Karpas-422 (cell line): Measurements from ENCODE around the gene GPX2. TPM values are rescaled to one million over a fixed set of nuclear protein-coding genes. Genes with fewer than 3 reads are reported as not detected.

Source experiments
- DNase-seq: peaks from one replicate; pipeline ENCODE4 v3.0.0-alpha.2; 2015
- H2AFZ ChIP-seq: fragments of 200-600 bp; sonication (generic); 2 replicates; pipeline ENCODE4 v1.6.1; 2014; ENCODE audit warnings: antibody characterized with exemption, low read length, mixed read lengths
- H3K27ac ChIP-seq: fragments of 200-600 bp; sonication (generic); 2 replicates; pipeline ENCODE4 v1.5.1; 2014; ENCODE audit warnings: mild to moderate bottlenecking, low read length, moderate library complexity
- H3K27me3 ChIP-seq: fragments of 200-600 bp; sonication (generic); 2 replicates; pipeline ENCODE4 v1.6.1; 2014; ENCODE audit warnings: low read length, mixed read lengths
- H3K36me3 ChIP-seq: fragments of 200-600 bp; sonication (generic); 2 replicates; pipeline ENCODE4 v1.6.1; 2014; ENCODE audit warnings: low read length, mixed read lengths; ENCODE audit not compliant: insufficient read depth
- H3K4me1 ChIP-seq: fragments of 200-600 bp; sonication (generic); 2 replicates; pipeline ENCODE4 v1.6.1; 2014; ENCODE audit warnings: mild to moderate bottlenecking, low read length, mixed read lengths
- H3K4me2 ChIP-seq: fragments of 200-600 bp; sonication (generic); 2 replicates; pipeline ENCODE4 v1.6.1; 2014; ENCODE audit warnings: low read length, low read depth, mild to moderate bottlenecking; ENCODE audit not compliant: poor library complexity, severe bottlenecking
- H3K4me3 ChIP-seq: fragments of 200-600 bp; sonication (generic); 2 replicates; pipeline ENCODE4 v1.5.1; 2014; ENCODE audit warnings: mild to moderate bottlenecking, antibody characterized with exemption, low read length, mixed read lengths
- H3K79me2 ChIP-seq: fragments of 200-600 bp; sonication (generic); 2 replicates; pipeline ENCODE4 v1.6.1; 2014; ENCODE audit warnings: mild to moderate bottlenecking, low read length, mixed read lengths
- H3K9ac ChIP-seq: fragments of 200-600 bp; sonication (generic); 2 replicates; pipeline ENCODE4 v1.6.0; 2014; ENCODE audit warnings: low read length
- H3K9me2 ChIP-seq: fragments of 200-600 bp; sonication (generic), shearing (Covaris generic); replicated peaks from 2 replicates; pipeline ENCODE4 v1.6.0; 2014; ENCODE audit warnings: mild to moderate bottlenecking, low read length, moderate library complexity; ENCODE audit not compliant: insufficient read depth
- H3K9me3 ChIP-seq: fragments of 300-700, 200-600 bp; sonication (generic); 2 replicates; pipeline ENCODE4 v1.6.1; 2014; ENCODE audit warnings: low read length, mixed read lengths
- H4K20me1 ChIP-seq: fragments of 200-600 bp; sonication (generic); 2 replicates; pipeline ENCODE4 v1.6.1; 2014; ENCODE audit warnings: mild to moderate bottlenecking, antibody characterized with exemption, low read length, low read depth; ENCODE audit not compliant: insufficient read depth
- total RNA-seq: library from RNA; depleted of rRNA; stranded (reverse); fragments of >200 nt; shearing (Covaris generic); gene quantifications from 2 replicates; pipeline ENCODE4 v1.2.3, GENCODE V29; 2014; ENCODE audit warnings: low replicate concordance

Gene GPX2
- total RNA-seq, 1 experiment from 2014 or later = not detected

- H4K20me1 ChIP-seq = peaks cover 22% of the 10 kb centered on the region; the same call in 1 of the 2 replicates
- H3K27ac ChIP-seq = no peak overlapping the region
- H2AFZ ChIP-seq = no peak overlapping the region
- H3K4me2 ChIP-seq = no peak overlapping the region
- no peaks in the 10 kb centered on the region for H3K9me2 ChIP-seq
- peaks cover 10% of the 10 kb centered on the region for H3K4me1 ChIP-seq
- H3K79me2 ChIP-seq = no peaks in the 10 kb centered on the region
- H3K27me3 ChIP-seq = no peaks in the 10 kb centered on the region
- no peaks in the 10 kb centered on the region for H3K36me3 ChIP-seq
- no peaks in the 10 kb centered on the region for H3K9me3 ChIP-seq
- DNase-seq = no peak
- no peak overlapping the region for H3K4me3 ChIP-seq
- no peak overlapping the region for H3K9ac ChIP-seq
Observed at GRCh38 chr14:64974563-64974962, 32.0 kb upstream of the GPX2 start.

- Histone ChIP-seq H3K4me2 (no peak overlapping the region), H3K9ac (no peak overlapping the region), H3K4me1 (peaks cover 17% of the 10 kb centered on the region), H3K36me3 (no peaks in the 10 kb centered on the region), H3K9me3 (no peaks in the 10 kb centered on the region), H4K20me1 (peaks cover 29% of the 10 kb centered on the region; the same call in 1 of the 2 replicates), H3K9me2 (no peaks in the 10 kb centered on the region), H2AFZ (no peak overlapping the region), H3K27me3 (no peaks in the 10 kb centered on the region), H3K4me3 (no peak overlapping the region), H3K79me2 (no peaks in the 10 kb centered on the region), H3K27ac (no peak overlapping the region)
- DNase-seq = no peak
Observed at GRCh38 chr14:64973826-64974225, 31.3 kb upstream of the GPX2 start.

GRCh38 chr14:64973026-64973442, 30.5 kb upstream of the GPX2 start:
- Histone ChIP-seq H3K9me3 (no peaks in the 10 kb centered on the region), H3K27ac (no peak overlapping the region), H2AFZ (no peak overlapping the region), H3K36me3 (no peaks in the 10 kb centered on the region), H3K9ac (no peak overlapping the region), H3K4me1 (peaks cover 25% of the 10 kb centered on the region), H3K79me2 (no peaks in the 10 kb centered on the region), H3K9me2 (no peaks in the 10 kb centered on the region), H3K4me2 (peak overlapping the region; percentile 70), H3K27me3 (no peaks in the 10 kb centered on the region), H4K20me1 (peaks cover 32% of the 10 kb centered on the region; the same call in 1 of the 2 replicates), H3K4me3 (no peak overlapping the region)
- DNase-seq = no peak

- Histone ChIP-seq H2AFZ (no peak within 1 kb of the TSS), H3K27ac (no peak within 1 kb of the TSS), H3K4me1 (peaks cover 29% of the 10 kb centered on the region), H4K20me1 (peaks cover 32% of the 10 kb centered on the region; the same call in 1 of the 2 replicates), H3K9me3 (no peaks in the 10 kb centered on the region), H3K9me2 (no peaks in the 10 kb centered on the region), H3K4me2 (peak within 1 kb of the TSS; percentile 70), H3K4me3 (peak within 1 kb of the TSS; percentile 67), H3K36me3 (no peaks in the 10 kb centered on the region), H3K9ac (peak within 1 kb of the TSS; percentile 63), H3K79me2 (no peaks in the 10 kb centered on the region), H3K27me3 (no peaks in the 10 kb centered on the region)
- DNase-seq = peak; percentile 60
Observed at GRCh38 chr14:64971943-64972791, 29.6 kb upstream of the GPX2 start, which contains the start of gene RAB15. TSS of gene RAB15 (minus strand) at chr14:64972336. CDS start at chr14:64972076, 260 bp downstream.

GRCh38 chr14:64971491-64971942, 29.0 kb upstream of the GPX2 start:
- Histone ChIP-seq H4K20me1 (peaks cover 32% of the 10 kb centered on the region; the same call in 1 of the 2 replicates), H3K79me2 (no peaks in the 10 kb centered on the region), H3K27me3 (no peaks in the 10 kb centered on the region), H3K9ac (peak overlapping the region; percentile 55), H3K36me3 (no peaks in the 10 kb centered on the region), H3K4me3 (peak overlapping the region; percentile 58; the same call in 1 of the 2 replicates), H3K9me2 (no peaks in the 10 kb centered on the region), H3K4me1 (peaks cover 29% of the 10 kb centered on the region), H3K4me2 (peak overlapping the region; percentile 60), H3K9me3 (no peaks in the 10 kb centered on the region), H2AFZ (no peak overlapping the region), H3K27ac (no peak overlapping the region)
- no peak for DNase-seq

GRCh38 chr14:64970776-64971477, 28.4 kb upstream of the GPX2 start:
- Histone ChIP-seq H3K4me3 (no peak overlapping the region), H3K79me2 (no peaks in the 10 kb centered on the region), H3K9me3 (no peaks in the 10 kb centered on the region), H3K4me1 (peaks cover 29% of the 10 kb centered on the region), H3K9me2 (no peaks in the 10 kb centered on the region), H3K27ac (no peak overlapping the region), H2AFZ (no peak overlapping the region), H3K4me2 (no peak overlapping the region), H3K9ac (no peak overlapping the region), H4K20me1 (peaks cover 32% of the 10 kb centered on the region; the same call in 1 of the 2 replicates), H3K36me3 (no peaks in the 10 kb centered on the region), H3K27me3 (no peaks in the 10 kb centered on the region)
- DNase-seq = no peak

GRCh38 chr14:64970041-64970440, 27.5 kb upstream of the GPX2 start:
- Histone ChIP-seq H3K79me2 (no peaks in the 10 kb centered on the region), H3K27me3 (no peaks in the 10 kb centered on the region), H3K4me1 (peaks cover 36% of the 10 kb centered on the region), H3K9me3 (no peaks in the 10 kb centered on the region), H3K36me3 (no peaks in the 10 kb centered on the region), H3K27ac (no peak overlapping the region), H3K4me3 (no peak overlapping the region), H3K9me2 (no peaks in the 10 kb centered on the region), H4K20me1 (peaks cover 32% of the 10 kb centered on the region; the same call in 1 of the 2 replicates), H3K9ac (no peak overlapping the region), H3K4me2 (no peak overlapping the region), H2AFZ (no peak overlapping the region)
- DNase-seq = no peak

GRCh38 chr14:64968651-64969050, 26.1 kb upstream of the GPX2 start:
- Histone ChIP-seq H3K36me3 (no peaks in the 10 kb centered on the region), H2AFZ (no peak overlapping the region), H3K4me1 (peaks cover 37% of the 10 kb centered on the region), H3K9ac (peak overlapping the region; percentile 35), H3K27ac (peak overlapping the region; percentile 45), H4K20me1 (peaks cover 32% of the 10 kb centered on the region; the same call in 1 of the 2 replicates), H3K4me3 (peak overlapping the region; percentile 9; the same call in 1 of the 2 replicates), H3K9me3 (no peaks in the 10 kb centered on the region), H3K4me2 (peak overlapping the region; percentile 31), H3K27me3 (no peaks in the 10 kb centered on the region), H3K9me2 (no peaks in the 10 kb centered on the region), H3K79me2 (no peaks in the 10 kb centered on the region)
- no peak for DNase-seq
